DOHH2 (cell line): Measurements from ENCODE around the gene C3.
A peak's percentile ranks its signal among the peaks of the same experiment; 100 is the strongest.

Experiments
- H3F3A ChIP-seq: fragments of 200-600 bp; sonication (generic), shearing (Covaris generic); 2 replicates; pipeline ENCODE4 v1.6.0; 2016; ENCODE audit warnings: antibody characterized with exemption, mild to moderate bottlenecking; ENCODE audit not compliant: control insufficient read depth, insufficient read depth
- H3K27ac ChIP-seq: fragments of 200-600 bp; sonication (generic); 2 replicates; pipeline ENCODE4 v1.5.1; 2014; ENCODE audit warnings: low read depth, mild to moderate bottlenecking, low read length, moderate library complexity
- H3K27me3 ChIP-seq: fragments of 200-600 bp; sonication (generic); 2 replicates; pipeline ENCODE4 v1.6.1; 2014; ENCODE audit warnings: mild to moderate bottlenecking, low read length, mixed read lengths; ENCODE audit not compliant: control insufficient read depth
- H3K36me3 ChIP-seq: fragments of 200-600 bp; sonication (generic); 2 replicates; pipeline ENCODE4 v1.6.1; 2014; ENCODE audit warnings: mild to moderate bottlenecking, low read length, moderate library complexity, mixed read lengths; ENCODE audit not compliant: control insufficient read depth
- H3K4me1 ChIP-seq: fragments of 200-600 bp; sonication (generic); 2 replicates; pipeline ENCODE4 v1.6.1; 2014; ENCODE audit warnings: mild to moderate bottlenecking, low read length, mixed read lengths; ENCODE audit not compliant: control insufficient read depth
- H3K4me2 ChIP-seq: fragments of 200-600 bp; sonication (generic); 2 replicates; pipeline ENCODE4 v1.6.0; 2014; ENCODE audit warnings: mild to moderate bottlenecking, low read length, moderate library complexity
- H3K4me3 ChIP-seq: fragments of 200-600 bp; sonication (generic); 2 replicates; pipeline ENCODE4 v1.5.1; 2014; ENCODE audit warnings: mild to moderate bottlenecking, low read length, mixed read lengths
- H3K79me2 ChIP-seq: fragments of 200-600 bp; sonication (generic); 2 replicates; pipeline ENCODE4 v1.6.1; 2014; ENCODE audit warnings: mild to moderate bottlenecking, low read length, mixed read lengths; ENCODE audit not compliant: control insufficient read depth
- H3K9me2 ChIP-seq: fragments of 200-600 bp; sonication (generic); replicated peaks from 2 replicates; pipeline ENCODE4 v1.6.1; 2014; ENCODE audit warnings: mild to moderate bottlenecking, low read length, mixed read lengths; ENCODE audit not compliant: control insufficient read depth
- H3K9me3 ChIP-seq: fragments of 200-600 bp; sonication (generic); 2 replicates; pipeline ENCODE4 v1.6.1; 2014; ENCODE audit warnings: antibody characterized with exemption, low read length, mixed read lengths; ENCODE audit not compliant: control insufficient read depth, insufficient read depth
- H4K20me1 ChIP-seq: fragments of 200-600 bp; sonication (generic); 2 replicates; pipeline ENCODE4 v1.6.0; 2014; ENCODE audit warnings: low read depth, mild to moderate bottlenecking, antibody characterized with exemption, low read length, moderate library complexity; ENCODE audit not compliant: control insufficient read depth, insufficient read depth
- EZH2phosphoT487 ChIP-seq: fragments of 200-600 bp; sonication (generic); IDR thresholded peaks from 2 replicates; pipeline ENCODE4 v1.6.1; 2017; ENCODE audit warnings: borderline replicate concordance, mild to moderate bottlenecking, antibody characterized with exemption, low read length, moderate library complexity, mixed read lengths
- TF ChIP-seq, protein P1 (sequence below): fragments of 200-600 bp; sonication (generic); IDR thresholded peaks from one replicate; pipeline ENCODE4 v1.5.1; 2014; ENCODE audit warnings: antibody characterized with exemption, mild to moderate bottlenecking, low read depth, low read length; ENCODE audit not compliant: poor library complexity, severe bottlenecking

C3 gene

GRCh38 chr19:6739390-6739882 is 19.0 kb upstream of the C3 start, which contains the start of gene TRIP10:
Gene TRIP10, plus strand, starts transcription at chr19:6739680. Its CDS starts 82 bp downstream, at chr19:6739762.
- Histone ChIP-seq H3K36me3 (no peaks in the 10 kb centered on the region), H4K20me1 (0 out of 2 replicates have a peak, but pooled peaks cover 3% of the 10 kb centered on the region), H3K9me3 (no peaks in the 10 kb centered on the region), H3K27ac (peak within 1 kb of the TSS; percentile 55), H3K27me3 (no peaks in the 10 kb centered on the region), H3K4me2 (peak within 1 kb of the TSS; percentile 96), H3K79me2 (peaks cover 12% of the 10 kb centered on the region), H3K4me1 (peaks cover 53% of the 10 kb centered on the region), H3K9me2 (no peaks in the 10 kb centered on the region), H3K4me3 (peak within 1 kb of the TSS; percentile 90), H3F3A (peaks cover 18% of the 10 kb centered on the region)
- no peak for TF ChIP-seq EZH2phosphoT487
- TF ChIP-seq, protein P1, sequence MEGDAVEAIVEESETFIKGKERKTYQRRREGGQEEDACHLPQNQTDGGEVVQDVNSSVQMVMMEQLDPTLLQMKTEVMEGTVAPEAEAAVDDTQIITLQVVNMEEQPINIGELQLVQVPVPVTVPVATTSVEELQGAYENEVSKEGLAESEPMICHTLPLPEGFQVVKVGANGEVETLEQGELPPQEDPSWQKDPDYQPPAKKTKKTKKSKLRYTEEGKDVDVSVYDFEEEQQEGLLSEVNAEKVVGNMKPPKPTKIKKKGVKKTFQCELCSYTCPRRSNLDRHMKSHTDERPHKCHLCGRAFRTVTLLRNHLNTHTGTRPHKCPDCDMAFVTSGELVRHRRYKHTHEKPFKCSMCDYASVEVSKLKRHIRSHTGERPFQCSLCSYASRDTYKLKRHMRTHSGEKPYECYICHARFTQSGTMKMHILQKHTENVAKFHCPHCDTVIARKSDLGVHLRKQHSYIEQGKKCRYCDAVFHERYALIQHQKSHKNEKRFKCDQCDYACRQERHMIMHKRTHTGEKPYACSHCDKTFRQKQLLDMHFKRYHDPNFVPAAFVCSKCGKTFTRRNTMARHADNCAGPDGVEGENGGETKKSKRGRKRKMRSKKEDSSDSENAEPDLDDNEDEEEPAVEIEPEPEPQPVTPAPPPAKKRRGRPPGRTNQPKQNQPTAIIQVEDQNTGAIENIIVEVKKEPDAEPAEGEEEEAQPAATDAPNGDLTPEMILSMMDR: no peak

GRCh38 chr19:6738787-6739389 is 18.4 kb upstream of the C3 start:
- Histone ChIP-seq H3K79me2 (peaks cover 12% of the 10 kb centered on the region), H3K27me3 (no peaks in the 10 kb centered on the region), H3K9me3 (no peaks in the 10 kb centered on the region), H3K4me2 (peak overlapping the region; percentile 69), H4K20me1 (0 out of 2 replicates have a peak, but pooled peaks cover 3% of the 10 kb centered on the region), H3K9me2 (no peaks in the 10 kb centered on the region), H3K4me3 (peak overlapping the region; percentile 64), H3K27ac (peak overlapping the region; percentile 55), H3F3A (peaks cover 18% of the 10 kb centered on the region), H3K4me1 (peaks cover 53% of the 10 kb centered on the region), H3K36me3 (no peaks in the 10 kb centered on the region)
- no peak for TF ChIP-seq EZH2phosphoT487
- TF ChIP-seq, protein P1: no peak

GRCh38 chr19:6737873-6738786 is 17.7 kb upstream of the C3 start:
- Histone ChIP-seq H3K79me2 (peaks cover 12% of the 10 kb centered on the region), H3F3A (peaks cover 18% of the 10 kb centered on the region), H3K9me2 (no peaks in the 10 kb centered on the region), H3K36me3 (no peaks in the 10 kb centered on the region), H3K9me3 (no peaks in the 10 kb centered on the region), H3K4me2 (peak overlapping the region; percentile 69), H3K27ac (peak overlapping the region; percentile 55), H3K4me3 (peak overlapping the region; percentile 64), H4K20me1 (0 out of 2 replicates have a peak, but pooled peaks cover 3% of the 10 kb centered on the region), H3K27me3 (no peaks in the 10 kb centered on the region), H3K4me1 (peaks cover 53% of the 10 kb centered on the region)
- TF ChIP-seq, protein P1: peak; percentile 86
- TF ChIP-seq EZH2phosphoT487: no peak
